Suprapubic skin (tissue), 3 donors: ENCODE measurements around the gene C21orf58.

ENCODE experiments used
- CTCF ChIP-seq, 2 donors: fragments of 200-600 bp in 1 of 2; fragments of 450-650 bp in 1 of 2; sonication (generic) in 1 of 2; IDR thresholded peaks; one replicate each; pipeline ENCODE4 v1.5.1; 2016 to 2019; ENCODE audit warnings: antibody characterized with exemption in 2 of 2, mild to moderate bottlenecking in 1 of 2, moderate library complexity in 1 of 2
- POLR2A ChIP-seq, 2 donors: fragments of 450-650 bp; IDR thresholded peaks; one replicate each; pipeline ENCODE4 v1.6.1; 2017; ENCODE audit warnings: antibody characterized with exemption in 2 of 2, mild to moderate bottlenecking in 2 of 2, moderate library complexity in 2 of 2

- TF ChIP-seq CTCF (IDR thresholded peaks at IDR 0.05) (no peak), POLR2A (IDR thresholded peaks at IDR 0.05) (no peak)
Observed at GRCh38 chr21:46363698-46364097, 40.0 kb upstream of the C21orf58 start.
